C4-2B (cell line): ENCODE results near the gene SETD9.

ENCODE experiments used
- ZFX ChIP-seq: fragments of 450-650 bp; IDR thresholded peaks from 2 replicates; pipeline ENCODE4 v1.6.1; 2017
- TF ChIP-seq, protein P1 (sequence below): fragments of 450-650 bp; conservative IDR thresholded peaks from 2 replicates; pipeline ENCODE4 v1.5.1; 2017; ENCODE audit warnings: mild to moderate bottlenecking

DNA sequence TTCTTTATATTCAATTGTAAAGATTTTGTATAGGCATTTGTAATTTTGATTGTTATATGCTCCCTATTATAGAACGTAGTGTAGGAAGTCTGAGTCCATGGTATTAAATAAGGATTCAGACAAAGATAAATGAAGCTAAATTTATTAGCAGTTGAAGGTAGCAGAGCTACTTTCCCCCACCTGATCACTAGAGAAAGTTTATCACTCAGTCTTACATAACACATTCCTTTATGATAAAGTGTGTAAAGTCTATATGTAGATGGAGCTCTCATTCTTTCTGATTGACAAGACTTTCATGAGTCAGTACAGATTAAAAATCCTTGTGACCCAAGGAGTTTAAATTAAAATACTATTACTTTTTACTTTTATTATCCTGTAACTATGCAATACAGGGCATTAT is 44.9 kb downstream of the SETD9 start:
- TF ChIP-seq, protein P1, sequence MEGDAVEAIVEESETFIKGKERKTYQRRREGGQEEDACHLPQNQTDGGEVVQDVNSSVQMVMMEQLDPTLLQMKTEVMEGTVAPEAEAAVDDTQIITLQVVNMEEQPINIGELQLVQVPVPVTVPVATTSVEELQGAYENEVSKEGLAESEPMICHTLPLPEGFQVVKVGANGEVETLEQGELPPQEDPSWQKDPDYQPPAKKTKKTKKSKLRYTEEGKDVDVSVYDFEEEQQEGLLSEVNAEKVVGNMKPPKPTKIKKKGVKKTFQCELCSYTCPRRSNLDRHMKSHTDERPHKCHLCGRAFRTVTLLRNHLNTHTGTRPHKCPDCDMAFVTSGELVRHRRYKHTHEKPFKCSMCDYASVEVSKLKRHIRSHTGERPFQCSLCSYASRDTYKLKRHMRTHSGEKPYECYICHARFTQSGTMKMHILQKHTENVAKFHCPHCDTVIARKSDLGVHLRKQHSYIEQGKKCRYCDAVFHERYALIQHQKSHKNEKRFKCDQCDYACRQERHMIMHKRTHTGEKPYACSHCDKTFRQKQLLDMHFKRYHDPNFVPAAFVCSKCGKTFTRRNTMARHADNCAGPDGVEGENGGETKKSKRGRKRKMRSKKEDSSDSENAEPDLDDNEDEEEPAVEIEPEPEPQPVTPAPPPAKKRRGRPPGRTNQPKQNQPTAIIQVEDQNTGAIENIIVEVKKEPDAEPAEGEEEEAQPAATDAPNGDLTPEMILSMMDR: no peak
- no peak for TF ChIP-seq ZFX
